ENCODE measurements around the gene MSRB1. TPM values are rescaled to one million over a fixed set of nuclear protein-coding genes. Genes with fewer than 3 reads are reported as not detected.

Gene MSRB1
- total and polyA plus RNA-seq, 9 of the 15 experiments (the other 6 are each of a cell fraction or from before 2014, with no cell fraction given): 5.4 to 33.7 (median 25.7) TPM

DNA sequence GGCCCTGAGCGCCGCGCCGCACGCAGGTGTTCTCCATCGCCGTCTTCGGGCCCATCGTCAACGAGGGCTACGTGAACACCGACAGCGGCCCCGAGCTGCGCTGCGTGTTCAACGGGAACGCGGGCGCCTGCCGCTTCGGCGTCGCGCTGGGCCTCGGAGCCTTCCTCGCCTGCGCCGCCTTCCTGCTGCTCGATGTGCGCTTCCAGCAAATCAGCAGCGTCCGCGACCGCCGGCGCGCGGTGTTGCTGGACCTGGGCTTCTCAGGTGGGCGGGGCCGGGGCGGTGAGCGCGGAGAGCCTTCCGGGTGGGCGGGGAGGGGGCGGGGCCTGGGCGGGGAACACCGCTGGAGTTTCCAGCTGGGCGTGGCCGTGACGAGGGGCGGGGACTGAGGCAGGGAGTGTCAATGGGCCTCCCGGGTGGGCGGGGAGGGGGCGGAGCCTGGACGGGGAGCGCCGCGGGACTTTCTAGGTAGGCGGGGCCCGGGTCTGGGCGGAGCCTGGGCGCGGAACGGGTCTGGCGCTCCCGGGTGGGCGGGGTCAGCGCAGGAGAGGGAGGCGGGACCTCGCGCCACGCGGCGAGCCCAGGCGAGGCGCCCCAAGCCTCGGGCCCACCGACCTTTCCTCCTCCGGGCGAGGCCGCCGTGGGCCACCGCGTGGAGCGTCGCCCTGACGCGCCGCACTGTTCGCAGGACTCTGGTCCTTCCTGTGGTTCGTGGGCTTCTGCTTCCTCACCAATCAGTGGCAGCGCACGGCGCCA lies 49.1 kb upstream of the MSRB1 start (continued):
- TF ChIP-seq ZNF174 (CRISPR knock-in tag; IDR thresholded peaks at IDR 0.05) (no peak), KAT7 (CRISPR knock-in tag; IDR thresholded peaks at IDR 0.05; ENCODE audit: borderline replicate concordance) (0 out of 2 replicates have a peak, but pooled peaks have one; percentile 55), TSC22D4 (tag; IDR thresholded peaks at IDR 0.05) (no peak), EP400 (IDR thresholded peaks at IDR 0.05) (peak; percentile 84; the same call in 1 of the 2 replicates), CREM (IDR thresholded peaks at IDR 0.05; ENCODE audit: low read depth) (0 out of 2 replicates have a peak, but pooled peaks have one; percentile 24), SMARCE1 (IDR thresholded peaks at IDR 0.05) (no peak)
- TF ChIP-seq, protein P1, sequence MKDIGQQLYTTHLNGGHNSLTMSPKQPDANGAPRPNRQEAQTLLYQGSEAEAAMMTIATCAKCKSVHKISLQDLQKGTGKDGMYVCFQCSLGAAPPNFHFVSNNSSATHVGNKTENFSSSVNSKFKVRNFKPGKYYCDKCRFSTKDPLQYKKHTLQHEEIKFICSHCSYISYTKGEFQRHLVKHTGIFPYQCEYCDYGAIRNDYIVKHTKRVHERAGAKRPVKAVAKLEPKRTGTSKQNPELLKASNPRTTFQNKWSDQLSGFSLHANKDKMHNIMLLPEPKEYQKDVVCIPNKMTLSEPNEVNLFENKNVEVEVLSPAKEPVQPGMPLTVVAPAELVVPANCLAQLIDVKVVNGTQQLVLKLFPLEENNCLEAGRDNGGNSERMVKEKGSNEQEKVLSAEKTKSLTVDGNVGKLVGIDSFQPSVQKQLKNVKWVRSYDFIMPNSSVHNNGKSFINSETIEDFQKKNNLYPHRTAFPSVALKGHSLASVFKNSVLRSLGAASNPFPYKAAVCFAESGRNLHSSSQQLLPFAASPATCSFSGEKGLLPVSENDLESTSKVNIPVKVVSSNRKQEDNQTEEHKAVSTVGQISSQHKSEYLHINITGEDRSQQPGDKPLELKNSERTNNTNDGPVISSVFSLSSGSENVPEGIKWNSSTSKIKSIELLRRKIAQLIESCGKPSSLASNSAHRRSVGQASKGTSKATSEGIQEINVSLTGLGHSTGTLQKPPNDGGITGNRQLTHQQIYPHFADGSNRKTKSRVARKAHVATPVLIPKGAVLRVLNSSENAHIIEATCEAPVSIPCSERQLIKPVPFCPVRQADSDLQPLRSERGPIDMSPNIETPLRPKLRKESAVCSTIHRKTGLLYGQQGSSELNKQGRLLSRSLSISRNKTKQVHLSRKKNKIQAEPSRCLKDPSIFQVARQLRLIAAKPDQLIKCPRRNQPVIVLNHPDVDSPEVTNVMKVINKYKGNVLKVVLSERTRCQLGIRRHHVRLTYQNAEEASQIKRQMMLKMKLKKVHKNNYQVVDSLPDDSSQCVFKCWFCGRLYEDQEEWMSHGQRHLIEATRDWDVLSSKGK (CRISPR knock-in tag; IDR thresholded peaks at IDR 0.05): no peak
- TF ChIP-seq, protein P2, sequence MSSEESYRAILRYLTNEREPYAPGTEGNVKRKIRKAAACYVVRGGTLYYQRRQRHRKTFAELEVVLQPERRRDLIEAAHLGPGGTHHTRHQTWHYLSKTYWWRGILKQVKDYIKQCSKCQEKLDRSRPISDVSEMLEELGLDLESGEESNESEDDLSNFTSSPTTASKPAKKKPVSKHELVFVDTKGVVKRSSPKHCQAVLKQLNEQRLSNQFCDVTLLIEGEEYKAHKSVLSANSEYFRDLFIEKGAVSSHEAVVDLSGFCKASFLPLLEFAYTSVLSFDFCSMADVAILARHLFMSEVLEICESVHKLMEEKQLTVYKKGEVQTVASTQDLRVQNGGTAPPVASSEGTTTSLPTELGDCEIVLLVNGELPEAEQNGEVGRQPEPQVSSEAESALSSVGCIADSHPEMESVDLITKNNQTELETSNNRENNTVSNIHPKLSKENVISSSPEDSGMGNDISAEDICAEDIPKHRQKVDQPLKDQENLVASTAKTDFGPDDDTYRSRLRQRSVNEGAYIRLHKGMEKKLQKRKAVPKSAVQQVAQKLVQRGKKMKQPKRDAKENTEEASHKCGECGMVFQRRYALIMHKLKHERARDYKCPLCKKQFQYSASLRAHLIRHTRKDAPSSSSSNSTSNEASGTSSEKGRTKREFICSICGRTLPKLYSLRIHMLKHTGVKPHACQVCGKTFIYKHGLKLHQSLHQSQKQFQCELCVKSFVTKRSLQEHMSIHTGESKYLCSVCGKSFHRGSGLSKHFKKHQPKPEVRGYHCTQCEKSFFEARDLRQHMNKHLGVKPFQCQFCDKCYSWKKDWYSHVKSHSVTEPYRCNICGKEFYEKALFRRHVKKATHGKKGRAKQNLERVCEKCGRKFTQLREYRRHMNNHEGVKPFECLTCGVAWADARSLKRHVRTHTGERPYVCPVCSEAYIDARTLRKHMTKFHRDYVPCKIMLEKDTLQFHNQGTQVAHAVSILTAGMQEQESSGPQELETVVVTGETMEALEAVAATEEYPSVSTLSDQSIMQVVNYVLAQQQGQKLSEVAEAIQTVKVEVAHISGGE (CRISPR knock-in tag; IDR thresholded peaks at IDR 0.05): no peak
- TF ChIP-seq, protein P3, sequence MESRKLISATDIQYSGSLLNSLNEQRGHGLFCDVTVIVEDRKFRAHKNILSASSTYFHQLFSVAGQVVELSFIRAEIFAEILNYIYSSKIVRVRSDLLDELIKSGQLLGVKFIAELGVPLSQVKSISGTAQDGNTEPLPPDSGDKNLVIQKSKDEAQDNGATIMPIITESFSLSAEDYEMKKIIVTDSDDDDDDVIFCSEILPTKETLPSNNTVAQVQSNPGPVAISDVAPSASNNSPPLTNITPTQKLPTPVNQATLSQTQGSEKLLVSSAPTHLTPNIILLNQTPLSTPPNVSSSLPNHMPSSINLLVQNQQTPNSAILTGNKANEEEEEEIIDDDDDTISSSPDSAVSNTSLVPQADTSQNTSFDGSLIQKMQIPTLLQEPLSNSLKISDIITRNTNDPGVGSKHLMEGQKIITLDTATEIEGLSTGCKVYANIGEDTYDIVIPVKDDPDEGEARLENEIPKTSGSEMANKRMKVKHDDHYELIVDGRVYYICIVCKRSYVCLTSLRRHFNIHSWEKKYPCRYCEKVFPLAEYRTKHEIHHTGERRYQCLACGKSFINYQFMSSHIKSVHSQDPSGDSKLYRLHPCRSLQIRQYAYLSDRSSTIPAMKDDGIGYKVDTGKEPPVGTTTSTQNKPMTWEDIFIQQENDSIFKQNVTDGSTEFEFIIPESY (CRISPR knock-in tag; IDR thresholded peaks at IDR 0.05): peak; percentile 10; the same call in 1 of the 2 replicates
- TF ChIP-seq, protein P4, sequence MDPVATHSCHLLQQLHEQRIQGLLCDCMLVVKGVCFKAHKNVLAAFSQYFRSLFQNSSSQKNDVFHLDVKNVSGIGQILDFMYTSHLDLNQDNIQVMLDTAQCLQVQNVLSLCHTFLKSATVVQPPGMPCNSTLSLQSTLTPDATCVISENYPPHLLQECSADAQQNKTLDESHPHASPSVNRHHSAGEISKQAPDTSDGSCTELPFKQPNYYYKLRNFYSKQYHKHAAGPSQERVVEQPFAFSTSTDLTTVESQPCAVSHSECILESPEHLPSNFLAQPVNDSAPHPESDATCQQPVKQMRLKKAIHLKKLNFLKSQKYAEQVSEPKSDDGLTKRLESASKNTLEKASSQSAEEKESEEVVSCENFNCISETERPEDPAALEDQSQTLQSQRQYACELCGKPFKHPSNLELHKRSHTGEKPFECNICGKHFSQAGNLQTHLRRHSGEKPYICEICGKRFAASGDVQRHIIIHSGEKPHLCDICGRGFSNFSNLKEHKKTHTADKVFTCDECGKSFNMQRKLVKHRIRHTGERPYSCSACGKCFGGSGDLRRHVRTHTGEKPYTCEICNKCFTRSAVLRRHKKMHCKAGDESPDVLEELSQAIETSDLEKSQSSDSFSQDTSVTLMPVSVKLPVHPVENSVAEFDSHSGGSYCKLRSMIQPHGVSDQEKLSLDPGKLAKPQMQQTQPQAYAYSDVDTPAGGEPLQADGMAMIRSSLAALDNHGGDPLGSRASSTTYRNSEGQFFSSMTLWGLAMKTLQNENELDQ (CRISPR knock-in tag; IDR thresholded peaks at IDR 0.05; ENCODE audit: borderline replicate concordance): no peak
